ENCODE measurements around the gene FHIT. TPM values are rescaled to one million over a fixed set of nuclear protein-coding genes. Genes with fewer than 3 reads are reported as not detected.

FHIT gene
- total and polyA plus RNA-seq, 2 of the 4 experiments (the other 2 are of a cell fraction): 0.07 TPM; not detected in 1

DNA sequence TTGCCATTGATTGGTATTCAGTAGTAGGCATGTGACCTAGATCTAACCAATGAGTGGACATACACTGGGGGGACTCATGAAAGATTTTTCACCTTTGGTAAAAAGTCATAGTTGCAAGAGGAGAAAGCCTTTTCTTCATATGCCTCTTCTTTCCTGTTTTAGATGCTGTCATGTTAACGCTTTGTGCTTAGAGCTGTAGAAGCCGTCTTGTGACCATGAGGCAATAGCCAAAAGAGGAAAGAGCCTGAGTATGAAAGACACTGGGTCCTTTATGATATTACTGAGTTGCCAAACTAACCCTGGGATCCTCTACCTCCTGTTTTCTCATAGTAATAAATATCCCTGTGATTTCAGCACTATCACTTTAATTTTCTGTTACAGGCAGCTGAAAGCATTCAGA is 396.0 kb downstream of the FHIT start:
- no peak overlapping the region for H3K4me3 ChIP-seq (ENCODE audit: insufficient read depth, low read depth, low read length)
- H4K91ac ChIP-seq (ENCODE audit: insufficient read depth, low read depth, low read length): no peak overlapping the region
- H4K20me1 ChIP-seq (ENCODE audit: insufficient read depth, low read length): no peaks in the 10 kb centered on the region
- H3K4ac ChIP-seq (ENCODE audit: low read depth, low read length): no peak overlapping the region
- intact Hi-C loops (cut with micrococcal nuclease) (no loop called here), in situ Hi-C loops (cut with MboI; ENCODE audit: low sequenced_read_pairs) (no loop called here), dilution Hi-C loops (cut with HindIII; ENCODE audit: low sequenced_read_pairs, unreplicated experiment) (no loop called here)
- no peak overlapping the region for H3K14ac ChIP-seq (replicated peaks; ENCODE audit: low read depth, low read length)
- H3K36me3 ChIP-seq (ENCODE audit: control insufficient read depth, insufficient read depth, low read length): no peaks in the 10 kb centered on the region
- no peaks in the 10 kb centered on the region for H3K4me1 ChIP-seq (ENCODE audit: control insufficient read depth, insufficient read depth, low read length)
- no peak overlapping the region for H3K4me2 ChIP-seq (ENCODE audit: low read depth, low read length)
- no peak overlapping the region for H2AK9ac ChIP-seq (replicated peaks; ENCODE audit: low read depth, low read length, poor library complexity)
- no peaks in the 10 kb centered on the region for H3K9me1 ChIP-seq (ENCODE audit: insufficient read depth, low read length)
- H3K27me3 ChIP-seq (ENCODE audit: control insufficient read depth, insufficient read depth, low read length): no peaks in the 10 kb centered on the region
- no peak overlapping the region for H3K18ac ChIP-seq (ENCODE audit: low read depth, low read length)
- H3K56ac ChIP-seq (ENCODE audit: extremely low read depth, insufficient read depth, low read length): no peak overlapping the region
- CTCF ChIA-PET: interaction anchor here (1.0 kb wide), 1 partner anchor 59 kb away, joined by 3 read pairs; no protein-coding TSS in a partner anchor
- H3K9me3 ChIP-seq (ENCODE audit: control insufficient read depth, insufficient read depth, low read length): peaks cover 4% of the 10 kb centered on the region
- TF ChIP-seq NFE2L2 (IDR thresholded peaks at IDR 0.05; ENCODE audit: low read depth, low read length) (no peak), CEBPB (IDR thresholded peaks at IDR 0.05; ENCODE audit: low read depth, low read length) (no peak), RCOR1 (IDR thresholded peaks at IDR 0.05; ENCODE audit: insufficient replicate concordance, low read length) (no peak), RAD21 (IDR thresholded peaks at IDR 0.05; ENCODE audit: low read length) (no peak), POLR2A (IDR thresholded peaks at IDR 0.05; ENCODE audit: low read depth, low read length) (no peak), MAFK (IDR thresholded peaks at IDR 0.05; ENCODE audit: low read depth, low read length) (no peak), MXI1 (IDR thresholded peaks at IDR 0.05; ENCODE audit: borderline replicate concordance, low read depth, low read length) (no peak), CHD1 (IDR thresholded peaks at IDR 0.05; ENCODE audit: low read depth, low read length) (no peak), ELK1 (IDR thresholded peaks at IDR 0.05; ENCODE audit: borderline replicate concordance, low read depth, low read length) (no peak), FOS (IDR thresholded peaks at IDR 0.05; ENCODE audit: low read depth, low read length) (no peak), RFX5 (IDR thresholded peaks at IDR 0.05; ENCODE audit: low read depth, low read length) (no peak), BHLHE40 (IDR thresholded peaks at IDR 0.05; ENCODE audit: low read depth, low read length) (no peak), SMC3 (IDR thresholded peaks at IDR 0.05; ENCODE audit: low read depth, low read length) (no peak)
- TF ChIP-seq, protein P1, sequence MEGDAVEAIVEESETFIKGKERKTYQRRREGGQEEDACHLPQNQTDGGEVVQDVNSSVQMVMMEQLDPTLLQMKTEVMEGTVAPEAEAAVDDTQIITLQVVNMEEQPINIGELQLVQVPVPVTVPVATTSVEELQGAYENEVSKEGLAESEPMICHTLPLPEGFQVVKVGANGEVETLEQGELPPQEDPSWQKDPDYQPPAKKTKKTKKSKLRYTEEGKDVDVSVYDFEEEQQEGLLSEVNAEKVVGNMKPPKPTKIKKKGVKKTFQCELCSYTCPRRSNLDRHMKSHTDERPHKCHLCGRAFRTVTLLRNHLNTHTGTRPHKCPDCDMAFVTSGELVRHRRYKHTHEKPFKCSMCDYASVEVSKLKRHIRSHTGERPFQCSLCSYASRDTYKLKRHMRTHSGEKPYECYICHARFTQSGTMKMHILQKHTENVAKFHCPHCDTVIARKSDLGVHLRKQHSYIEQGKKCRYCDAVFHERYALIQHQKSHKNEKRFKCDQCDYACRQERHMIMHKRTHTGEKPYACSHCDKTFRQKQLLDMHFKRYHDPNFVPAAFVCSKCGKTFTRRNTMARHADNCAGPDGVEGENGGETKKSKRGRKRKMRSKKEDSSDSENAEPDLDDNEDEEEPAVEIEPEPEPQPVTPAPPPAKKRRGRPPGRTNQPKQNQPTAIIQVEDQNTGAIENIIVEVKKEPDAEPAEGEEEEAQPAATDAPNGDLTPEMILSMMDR (conservative IDR thresholded peaks at IDR 0.05; ENCODE audit: low read depth, low read length): no peak
- TF ChIP-seq, protein P2, sequence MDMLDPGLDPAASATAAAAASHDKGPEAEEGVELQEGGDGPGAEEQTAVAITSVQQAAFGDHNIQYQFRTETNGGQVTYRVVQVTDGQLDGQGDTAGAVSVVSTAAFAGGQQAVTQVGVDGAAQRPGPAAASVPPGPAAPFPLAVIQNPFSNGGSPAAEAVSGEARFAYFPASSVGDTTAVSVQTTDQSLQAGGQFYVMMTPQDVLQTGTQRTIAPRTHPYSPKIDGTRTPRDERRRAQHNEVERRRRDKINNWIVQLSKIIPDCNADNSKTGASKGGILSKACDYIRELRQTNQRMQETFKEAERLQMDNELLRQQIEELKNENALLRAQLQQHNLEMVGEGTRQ (IDR thresholded peaks at IDR 0.05; ENCODE audit: low read depth, low read length): no peak
- no peak for ATAC-seq (ENCODE audit: low read depth)
- H4K8ac ChIP-seq (ENCODE audit: low read depth in 2 of 2, low read length in 2 of 2): no peak overlapping the region
- no TSS peak for BruUV-seq (replicated peaks)
- no peak overlapping the region for H2BK5ac ChIP-seq (ENCODE audit: low read depth, low read length, poor library complexity, severe bottlenecking)
- H4K5ac ChIP-seq (ENCODE audit: low read depth, low read length): no peak overlapping the region
- H2AK5ac ChIP-seq (ENCODE audit: low read depth, low read length): no peak overlapping the region
- H2BK120ac ChIP-seq (ENCODE audit: low read depth, low read length): no peak overlapping the region
- POLR2A ChIA-PET (ENCODE audit: unreplicated experiment): no interaction called here
- H3K9ac ChIP-seq (ENCODE audit: low read depth, low read length): no peak overlapping the region
- no CpG with 5 or more reads among the region's 2 CpGs for WGBS, 2 experiments (ENCODE audit: extremely low coverage in 2 of 2, insufficient read length in 1 of 2)
- no peak overlapping the region for H3K23ac ChIP-seq (ENCODE audit: low read depth, low read length)
- DNase-seq: no peak
- H2AFZ ChIP-seq (replicated peaks; ENCODE audit: low read length, poor library complexity): no peak overlapping the region
- H3K79me1 ChIP-seq (ENCODE audit: low read depth in 1 of 2, low read length in 2 of 2): no peaks in the 10 kb centered on the region
- H2BK20ac ChIP-seq (ENCODE audit: low read depth, low read length): no peak overlapping the region
- H3K27ac ChIP-seq (ENCODE audit: insufficient read depth, low read length): no peak overlapping the region
- H2BK15ac ChIP-seq (ENCODE audit: low read depth, low read length): no peak overlapping the region
